Stimulated activated CD4-positive, alpha-beta T cell treated with anti-CD3 and anti-CD28 coated beads, Interleukin-15, amount 100 ng/mL, for 24 hours (primary cell): ENCODE results near the gene FKBP2.

ENCODE experiments used
- DNase-seq: peaks from one replicate; pipeline ENCODE4 v3.0.0-alpha.2; 2020

The FKBP2 gene

DNA sequence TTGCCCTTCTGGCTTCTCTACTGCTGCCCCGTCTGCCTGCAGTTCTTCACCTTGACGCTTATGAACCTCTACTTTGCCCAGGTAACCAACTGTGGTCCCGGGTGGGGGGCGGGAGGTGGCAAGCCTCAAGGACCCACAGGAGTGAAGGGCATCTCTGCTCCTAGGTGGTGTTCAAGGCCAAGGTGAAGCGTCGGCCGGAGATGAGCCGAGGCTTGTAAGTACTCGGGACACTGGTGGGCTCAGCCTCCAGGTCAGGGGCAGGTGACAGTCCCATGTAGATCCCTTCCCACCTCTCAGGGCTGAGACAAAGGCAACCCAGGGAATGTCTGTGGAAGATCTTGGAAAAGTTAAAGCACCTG is 45.9 kb downstream of the FKBP2 start:
- DNase-seq = no peak

GRCh38 chr11:64287676-64288352 is 46.9 kb downstream of the FKBP2 start:
- no peak for DNase-seq

GRCh38 chr11:64288353-64288750 is 47.5 kb downstream of the FKBP2 start:
- DNase-seq = no peak

- no peak for DNase-seq
Measured at GRCh38 chr11:64289002-64289564, 48.2 kb downstream of the FKBP2 start.

DNA sequence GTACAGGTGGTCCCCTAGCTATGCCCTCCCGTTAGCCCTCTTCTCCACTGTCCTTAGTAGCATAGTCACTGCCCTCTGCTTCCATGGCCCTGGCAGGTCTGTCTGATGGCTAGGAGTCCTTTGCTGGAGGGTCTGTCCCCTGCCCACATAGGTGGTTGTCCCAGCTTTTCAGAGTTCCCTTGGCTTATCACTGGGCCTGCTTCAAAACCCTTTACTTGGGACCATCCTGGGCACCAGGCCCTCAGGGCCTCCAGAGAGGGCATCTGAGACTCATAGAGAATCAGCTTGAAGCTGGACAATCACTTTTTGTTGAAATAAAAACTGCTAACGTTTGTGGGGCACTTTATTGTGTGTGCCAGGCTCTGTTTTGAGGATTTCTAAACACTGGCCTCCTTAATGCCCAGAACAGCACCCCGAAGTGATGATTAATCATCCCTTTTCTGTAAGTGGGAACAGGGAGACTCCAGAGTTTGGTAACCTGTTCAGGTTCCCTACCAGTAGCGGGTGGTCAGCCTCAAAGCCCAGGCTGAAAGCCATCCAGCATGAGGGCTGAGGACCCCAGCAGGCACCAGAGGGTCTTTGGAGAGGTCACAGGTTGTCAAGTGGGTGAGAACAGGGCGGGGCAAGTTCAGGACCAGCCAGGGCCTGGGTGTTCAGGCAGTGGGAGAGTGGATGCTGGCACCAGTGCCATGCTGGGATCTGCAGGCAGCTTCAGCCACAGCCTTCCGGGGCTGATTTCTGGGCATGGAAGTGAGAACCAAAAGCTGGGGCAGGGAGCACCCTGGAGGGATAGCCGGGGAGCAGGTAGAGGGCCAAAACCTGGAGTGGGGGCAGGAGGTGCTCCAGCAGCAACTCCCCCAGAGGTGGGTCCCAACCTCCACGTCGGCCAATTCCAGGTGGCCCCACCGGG is 49.7 kb downstream of the FKBP2 start:
- no peak for DNase-seq

- no peak for DNase-seq
Measured at GRCh38 chr11:64291262-64291751, 50.4 kb downstream of the FKBP2 start, which contains the start of gene KCNK4. TSS of gene KCNK4 (plus strand) at chr11:64291302. CDS start at chr11:64293019, 1,717 bp downstream.

DNA sequence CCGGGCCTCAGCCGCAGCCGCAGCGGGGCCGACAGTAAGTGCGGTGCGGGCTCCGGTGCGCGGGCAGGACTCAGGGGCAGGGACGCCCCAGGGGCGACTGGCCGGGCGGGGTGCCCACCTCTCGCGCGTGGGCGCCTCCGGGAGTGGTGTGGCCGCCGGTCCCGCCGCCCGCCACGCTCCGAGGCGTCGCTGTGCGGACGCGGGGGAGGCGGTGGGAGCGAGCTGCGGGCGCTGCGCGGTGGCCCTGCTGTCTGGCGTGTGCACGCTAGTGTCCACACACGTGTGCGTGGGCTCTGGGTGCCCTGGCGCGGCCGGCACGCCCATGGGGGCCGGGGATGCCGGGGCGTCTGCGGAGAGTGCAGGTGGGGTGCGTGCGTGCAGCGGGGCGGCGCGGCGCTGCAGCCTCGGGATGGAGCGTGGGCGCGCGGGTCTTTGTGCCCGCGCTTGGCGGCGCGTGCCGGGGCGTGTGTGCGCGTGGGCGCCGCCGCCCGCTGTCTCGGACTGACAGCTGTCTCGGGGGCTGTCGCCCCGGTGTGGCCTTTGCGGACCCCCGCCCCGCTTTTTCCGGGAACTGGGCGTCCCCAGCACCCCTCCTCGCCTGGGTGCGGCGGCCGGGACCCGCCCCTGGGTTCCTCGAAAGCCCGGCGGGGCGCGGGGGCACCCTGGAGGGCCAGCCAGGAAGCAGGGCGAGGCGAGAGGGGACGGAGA is 51.0 kb downstream of the FKBP2 start:
- DNase-seq = peak; percentile 31

GRCh38 chr11:64292460-64293254 is 51.8 kb downstream of the FKBP2 start:
- no peak for DNase-seq
